Astrocyte of the hippocampus (primary cell): Measurements from ENCODE around the gene SLC5A9.
"Not testable (repeated sequence)": the region's sequence is repeated elsewhere in the genome, so short reads cannot be mapped to it uniquely, and the experiment has no call there.

Experiments used
- DNase-seq: peaks from one replicate; pipeline ENCODE4 v3.0.0; 2011; ENCODE audit warnings: low read depth, low spot score

SLC5A9 gene

GRCh38 chr1:48214366-48214765 is 8.2 kb upstream of the SLC5A9 start:
- DNase-seq = not testable (repeated sequence)

- DNase-seq = no peak
Observed at GRCh38 chr1:48214820-48215219, 7.7 kb upstream of the SLC5A9 start.

GRCh38 chr1:48215222-48215621 is 7.3 kb upstream of the SLC5A9 start:
- no peak for DNase-seq

GRCh38 chr1:48215889-48216288 is 6.6 kb upstream of the SLC5A9 start:
- no peak for DNase-seq

GRCh38 chr1:48216313-48216712 is 6.2 kb upstream of the SLC5A9 start:
- no peak for DNase-seq

GRCh38 chr1:48216941-48217340 is 5.6 kb upstream of the SLC5A9 start:
- DNase-seq = no peak

- DNase-seq = no peak
Observed at GRCh38 chr1:48217856-48218255, 4.7 kb upstream of the SLC5A9 start.

- no peak for DNase-seq
Observed at GRCh38 chr1:48219803-48220202, 2.7 kb upstream of the SLC5A9 start.

- no peak for DNase-seq
Observed at GRCh38 chr1:48221122-48221521, 1.4 kb upstream of the SLC5A9 start.

GRCh38 chr1:48221657-48222056 is 859 bp upstream of the SLC5A9 start:
- no peak for DNase-seq

GRCh38 chr1:48223366-48224240 is 1.1 kb downstream of the SLC5A9 start:
- DNase-seq = no peak

- DNase-seq = no peak
Observed at GRCh38 chr1:48224791-48225190, 2.3 kb downstream of the SLC5A9 start.

- DNase-seq = no peak
Observed at GRCh38 chr1:48225579-48225978, 3.1 kb downstream of the SLC5A9 start.

- no peak for DNase-seq
Observed at GRCh38 chr1:48227165-48228013, 4.9 kb downstream of the SLC5A9 start.

- no peak for DNase-seq
Observed at GRCh38 chr1:48228156-48228555, 5.6 kb downstream of the SLC5A9 start.

GRCh38 chr1:48229317-48229716 is 6.8 kb downstream of the SLC5A9 start:
- no peak for DNase-seq

GRCh38 chr1:48230236-48230635 is 7.7 kb downstream of the SLC5A9 start:
- no peak for DNase-seq

- no peak for DNase-seq
Observed at GRCh38 chr1:48232722-48233121, 10.2 kb downstream of the SLC5A9 start.

- DNase-seq = no peak
Observed at GRCh38 chr1:48233666-48234485, 11.4 kb downstream of the SLC5A9 start.

GRCh38 chr1:48235652-48236051 is 13.1 kb downstream of the SLC5A9 start:
- DNase-seq = no peak

- DNase-seq = peak; percentile 51
Observed at GRCh38 chr1:48236716-48237470, 14.4 kb downstream of the SLC5A9 start.
